Measurements from ENCODE around the gene RPL21.
"Not testable (repeated sequence)": the region's sequence is repeated elsewhere in the genome, so short reads cannot be mapped to it uniquely, and the experiment has no call there.

Gene RPL21

DNA sequence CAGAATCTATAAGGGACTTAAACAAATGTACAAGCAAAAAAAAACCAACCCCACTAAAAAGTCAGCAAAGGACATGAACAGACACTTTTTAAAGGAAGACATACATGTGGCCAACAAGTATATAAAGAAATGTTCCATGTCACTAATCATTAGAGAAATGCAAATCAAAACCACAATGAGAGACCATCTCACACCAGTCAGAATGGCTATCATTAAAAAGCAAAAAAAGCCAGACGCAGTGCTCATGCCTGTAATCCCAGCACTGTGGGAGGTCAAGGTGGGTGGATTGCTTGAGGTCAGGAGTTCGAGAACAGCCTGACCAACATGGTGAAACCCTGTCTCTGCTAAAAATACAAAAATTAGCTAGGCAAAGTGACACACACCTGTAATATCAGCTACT is 29.3 kb upstream of the RPL21 start:
- H3K4me3 ChIP-seq (ENCODE audit: extremely low read depth, insufficient read depth, low read length, poor library complexity, severe bottlenecking); H3K4me1 ChIP-seq (ENCODE audit: control insufficient read depth, insufficient read depth, low read length, poor library complexity, severe bottlenecking); H3K36me3 ChIP-seq (ENCODE audit: control insufficient read depth, insufficient read depth, low read length); H3K9me3 ChIP-seq (ENCODE audit: control insufficient read depth, low read length); H3K27ac ChIP-seq (ENCODE audit: low read depth, low read length, severe bottlenecking): not testable (repeated sequence)
- 100% methylated on average over 2 of the region's 2 CpGs; no CpG with 5 or more reads in 1 of the 2 experiments for WGBS, 2 experiments (ENCODE audit: insufficient coverage in 2 of 2)

DNA sequence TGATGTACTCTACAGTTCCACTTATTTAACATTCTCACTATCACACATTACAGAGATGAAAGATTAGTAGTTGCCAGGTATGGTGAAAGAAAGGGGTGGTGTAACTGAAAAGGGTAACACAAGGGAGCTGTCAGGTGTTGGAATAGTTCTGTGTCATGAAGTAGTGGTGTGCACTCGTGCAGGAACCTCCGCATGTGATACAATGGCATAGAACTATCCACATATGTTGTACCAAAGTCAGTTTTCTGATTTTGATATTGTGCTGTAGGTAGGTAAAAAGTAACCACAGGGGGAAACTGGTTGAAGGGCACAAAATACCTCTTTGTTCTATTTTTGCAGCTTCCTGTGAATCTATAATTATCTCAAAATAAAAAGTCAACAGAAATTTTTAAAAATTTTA is 24.4 kb upstream of the RPL21 start:
- H3K4me3 ChIP-seq (ENCODE audit: extremely low read depth, insufficient read depth, low read length, poor library complexity, severe bottlenecking) = no peak overlapping the region
- H3K4me1 ChIP-seq (ENCODE audit: control insufficient read depth, insufficient read depth, low read length, poor library complexity, severe bottlenecking) = no peaks in the 10 kb centered on the region
- WGBS, 2 experiments (ENCODE audit: insufficient coverage in 2 of 2) = no CpG with 5 or more reads among the region's 2 CpGs
- H3K9me3 ChIP-seq (ENCODE audit: control insufficient read depth, low read length) = no peaks in the 10 kb centered on the region
- no peak overlapping the region for H3K27ac ChIP-seq (ENCODE audit: low read depth, low read length, severe bottlenecking)
- no peaks in the 10 kb centered on the region for H3K36me3 ChIP-seq (ENCODE audit: control insufficient read depth, insufficient read depth, low read length)

DNA sequence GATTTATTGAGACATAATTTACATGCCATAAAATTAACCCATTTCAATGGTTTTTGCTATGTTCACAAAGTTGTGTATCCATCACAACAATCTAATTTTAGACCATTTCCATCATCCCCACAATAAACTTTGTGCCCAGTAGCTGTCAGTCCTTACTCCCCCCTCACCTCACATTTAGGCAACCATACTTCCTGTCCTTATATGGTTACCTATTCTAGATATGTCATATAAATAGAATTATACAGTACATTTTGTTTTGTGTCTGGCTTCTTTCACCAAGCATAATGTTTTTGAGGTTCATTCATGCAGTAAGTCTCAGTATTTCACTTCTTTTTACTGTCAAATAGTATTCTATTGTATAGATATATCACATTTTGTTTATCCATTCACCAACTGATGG is 23.2 kb upstream of the RPL21 start:
- H3K36me3 ChIP-seq (ENCODE audit: control insufficient read depth, insufficient read depth, low read length) = no peaks in the 10 kb centered on the region
- H3K27ac ChIP-seq (ENCODE audit: low read depth, low read length, severe bottlenecking) = no peak overlapping the region
- no peaks in the 10 kb centered on the region for H3K4me1 ChIP-seq (ENCODE audit: control insufficient read depth, insufficient read depth, low read length, poor library complexity, severe bottlenecking)
- no peaks in the 10 kb centered on the region for H3K9me3 ChIP-seq (ENCODE audit: control insufficient read depth, low read length)
- H3K4me3 ChIP-seq (ENCODE audit: extremely low read depth, insufficient read depth, low read length, poor library complexity, severe bottlenecking) = no peak overlapping the region

DNA sequence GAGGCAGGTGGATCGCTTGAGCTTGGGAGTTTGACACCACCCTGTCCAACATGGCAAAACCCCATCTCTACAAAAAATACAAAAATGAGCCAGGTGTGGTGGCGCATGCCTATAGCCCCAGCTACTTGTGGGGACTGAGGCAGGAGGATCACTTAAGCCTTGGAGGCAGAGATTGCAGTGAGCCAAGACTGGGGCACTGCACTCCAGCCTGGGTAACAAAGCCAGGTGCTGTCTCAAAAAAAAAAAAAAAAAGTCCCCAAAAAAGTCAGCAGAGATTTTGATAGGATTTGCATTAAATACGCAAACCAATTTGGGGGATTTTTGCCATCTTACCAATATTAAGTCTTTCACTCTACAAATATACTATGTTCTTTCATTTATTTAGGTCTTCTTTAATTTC is 21.7 kb upstream of the RPL21 start:
- H3K27ac ChIP-seq (ENCODE audit: low read depth, low read length, severe bottlenecking) = no peak overlapping the region
- no peak overlapping the region for H3K4me3 ChIP-seq (ENCODE audit: extremely low read depth, insufficient read depth, low read length, poor library complexity, severe bottlenecking)
- 100% methylated on average over 1 of the region's 3 CpGs; no CpG with 5 or more reads in 1 of the 2 experiments for WGBS, 2 experiments (ENCODE audit: insufficient coverage in 2 of 2)
- no peaks in the 10 kb centered on the region for H3K4me1 ChIP-seq (ENCODE audit: control insufficient read depth, insufficient read depth, low read length, poor library complexity, severe bottlenecking)
- no peaks in the 10 kb centered on the region for H3K36me3 ChIP-seq (ENCODE audit: control insufficient read depth, insufficient read depth, low read length)
- H3K9me3 ChIP-seq (ENCODE audit: control insufficient read depth, low read length) = no peaks in the 10 kb centered on the region

DNA sequence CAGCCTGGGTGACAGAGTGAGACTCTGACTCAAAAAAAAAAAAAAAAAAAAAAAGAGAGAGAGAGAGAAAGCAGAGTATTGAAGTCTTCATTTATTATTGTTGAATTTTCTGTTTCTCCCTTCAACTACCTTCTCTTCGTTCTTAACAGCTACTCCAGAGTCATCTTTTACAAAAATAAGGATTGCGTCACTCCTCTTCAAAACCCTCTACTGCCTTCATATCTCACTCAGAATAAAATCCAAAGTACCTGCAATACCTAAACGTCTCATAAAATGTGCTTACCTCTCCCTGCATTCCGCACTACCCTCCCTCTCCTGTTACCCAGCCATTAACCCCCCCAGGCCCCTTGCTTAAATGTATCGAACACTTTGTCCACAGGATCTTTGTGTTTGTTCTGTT is 17.4 kb upstream of the RPL21 start:
- WGBS, 2 experiments (ENCODE audit: insufficient coverage in 2 of 2) = 80% methylated on average over 2 to 4 of the region's 5 CpGs

DNA sequence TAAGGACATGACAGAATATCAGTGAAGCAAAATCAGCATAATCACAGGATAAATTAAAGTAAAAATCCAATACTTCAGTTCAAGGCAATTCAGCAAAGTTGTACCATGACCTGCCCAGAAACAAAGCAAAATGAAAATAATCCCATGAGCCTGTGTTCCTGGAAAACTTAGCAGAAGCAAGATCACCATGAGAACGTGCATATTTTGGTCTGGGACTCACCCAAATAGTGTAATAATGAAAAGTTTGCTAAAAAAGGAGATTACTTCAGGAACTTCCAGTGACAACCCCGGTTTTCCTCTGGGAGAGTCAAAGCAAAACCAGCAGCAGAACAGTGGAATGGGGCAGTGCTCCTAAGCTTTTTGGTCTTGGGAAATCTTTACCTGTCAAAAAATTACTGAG is 14.9 kb upstream of the RPL21 start:
- H3K4me1 ChIP-seq (ENCODE audit: control insufficient read depth, insufficient read depth, low read length, poor library complexity, severe bottlenecking) = no peaks in the 10 kb centered on the region
- no peaks in the 10 kb centered on the region for H3K9me3 ChIP-seq (ENCODE audit: control insufficient read depth, low read length)
- H3K4me3 ChIP-seq (ENCODE audit: extremely low read depth, insufficient read depth, low read length, poor library complexity, severe bottlenecking) = no peak overlapping the region
- H3K27ac ChIP-seq (ENCODE audit: low read depth, low read length, severe bottlenecking) = no peak overlapping the region
- 83 to 86% methylated on average over 2 of the region's 2 CpGs for WGBS, 2 experiments (ENCODE audit: insufficient coverage in 2 of 2)
- H3K36me3 ChIP-seq (ENCODE audit: control insufficient read depth, insufficient read depth, low read length) = no peaks in the 10 kb centered on the region

More for the DNA sequence above, 17.4 kb upstream of the RPL21 start:
- Histone ChIP-seq H3K4me3 (ENCODE audit: extremely low read depth, insufficient read depth, low read length, poor library complexity, severe bottlenecking) (no peak overlapping the region), H3K4me1 (ENCODE audit: control insufficient read depth, insufficient read depth, low read length, poor library complexity, severe bottlenecking) (no peaks in the 10 kb centered on the region), H3K36me3 (ENCODE audit: control insufficient read depth, insufficient read depth, low read length) (no peaks in the 10 kb centered on the region), H3K9me3 (ENCODE audit: control insufficient read depth, low read length) (no peaks in the 10 kb centered on the region), H3K27ac (ENCODE audit: low read depth, low read length, severe bottlenecking) (no peak overlapping the region)

DNA sequence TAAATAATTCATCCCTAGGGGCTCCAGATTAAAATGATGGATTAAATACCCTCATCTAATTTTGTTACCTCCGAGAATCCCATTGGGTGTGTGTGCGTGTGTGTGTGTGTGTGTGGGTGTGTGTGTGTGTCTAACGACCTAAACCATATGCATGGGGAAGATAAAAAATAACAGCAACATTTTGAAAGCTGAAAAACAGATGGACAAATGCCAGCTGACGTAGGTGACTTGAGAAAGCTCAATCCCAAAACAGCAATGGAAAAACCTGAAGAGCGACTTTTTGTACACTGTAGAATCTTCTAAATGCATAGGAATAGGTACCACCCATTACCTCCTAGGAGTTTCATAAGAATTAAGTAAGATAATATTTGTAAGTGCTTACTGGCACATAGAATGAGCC is 8.7 kb upstream of the RPL21 start:
- Histone ChIP-seq H3K27ac (ENCODE audit: low read depth, low read length, severe bottlenecking) (no peak overlapping the region), H3K9me3 (ENCODE audit: control insufficient read depth, low read length) (no peaks in the 10 kb centered on the region), H3K4me3 (ENCODE audit: extremely low read depth, insufficient read depth, low read length, poor library complexity, severe bottlenecking) (no peak overlapping the region), H3K36me3 (ENCODE audit: control insufficient read depth, insufficient read depth, low read length) (no peaks in the 10 kb centered on the region), H3K4me1 (ENCODE audit: control insufficient read depth, insufficient read depth, low read length, poor library complexity, severe bottlenecking) (no peaks in the 10 kb centered on the region)
- WGBS, 2 experiments (ENCODE audit: insufficient coverage in 2 of 2) = 100% methylated on average over 1 to 2 of the region's 5 CpGs

DNA sequence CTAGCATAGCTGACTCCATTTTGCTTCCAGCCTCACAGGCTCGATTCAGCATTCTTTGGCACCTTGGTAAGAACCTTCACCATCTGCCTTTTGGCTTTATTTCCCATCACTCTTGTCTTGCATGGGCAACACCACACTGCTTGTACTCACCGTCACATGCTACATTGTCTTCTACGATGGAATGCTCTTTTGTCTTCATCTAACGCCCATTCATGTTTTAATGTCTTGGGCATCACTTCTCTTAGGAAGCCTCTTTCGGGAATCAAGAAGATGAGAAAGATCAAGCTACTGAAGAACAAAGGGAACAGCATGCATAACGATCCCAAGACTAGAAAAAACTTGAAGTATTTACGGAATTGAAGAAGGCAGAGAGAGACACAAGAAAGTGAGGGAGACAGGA is 5.7 kb upstream of the RPL21 start:
- no peaks in the 10 kb centered on the region for H3K9me3 ChIP-seq (ENCODE audit: control insufficient read depth, low read length)
- no peak overlapping the region for H3K4me3 ChIP-seq (ENCODE audit: extremely low read depth, insufficient read depth, low read length, poor library complexity, severe bottlenecking)
- no peaks in the 10 kb centered on the region for H3K4me1 ChIP-seq (ENCODE audit: control insufficient read depth, insufficient read depth, low read length, poor library complexity, severe bottlenecking)
- no peaks in the 10 kb centered on the region for H3K36me3 ChIP-seq (ENCODE audit: control insufficient read depth, insufficient read depth, low read length)
- WGBS, 2 experiments (ENCODE audit: insufficient coverage in 2 of 2) = 73% methylated on average over 7 of the region's 7 CpGs
- no peak overlapping the region for H3K27ac ChIP-seq (ENCODE audit: low read depth, low read length, severe bottlenecking)

DNA sequence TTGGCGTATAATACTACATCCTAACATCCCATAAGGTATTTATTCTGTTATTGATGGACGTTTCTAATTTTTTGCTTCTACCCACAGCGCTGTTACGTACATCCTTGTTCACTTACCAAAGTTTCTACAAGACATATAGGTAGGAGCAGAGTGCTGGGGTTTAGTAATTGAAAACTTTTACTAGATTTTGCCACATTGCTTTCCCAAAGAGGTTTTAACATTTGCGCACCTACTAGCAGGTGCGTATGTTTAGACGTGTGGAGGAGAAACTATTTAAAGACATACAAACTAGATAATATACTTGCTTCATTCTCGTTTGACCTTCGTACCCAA is 559 bp upstream of the RPL21 start:
- H3K27ac ChIP-seq (ENCODE audit: low read depth, low read length, severe bottlenecking) = peak overlapping the region; percentile 99
- 0% methylated on average over 2 of the region's 9 CpGs; no CpG with 5 or more reads in 1 of the 2 experiments for WGBS, 2 experiments (ENCODE audit: insufficient coverage in 2 of 2)
- peaks cover 35% of the 10 kb centered on the region for H3K36me3 ChIP-seq (ENCODE audit: control insufficient read depth, insufficient read depth, low read length)
- no peaks in the 10 kb centered on the region for H3K9me3 ChIP-seq (ENCODE audit: control insufficient read depth, low read length)
- H3K4me3 ChIP-seq (ENCODE audit: extremely low read depth, insufficient read depth, low read length, poor library complexity, severe bottlenecking) = peak overlapping the region; percentile 98
- H3K4me1 ChIP-seq (ENCODE audit: control insufficient read depth, insufficient read depth, low read length, poor library complexity, severe bottlenecking) = peaks cover 7% of the 10 kb centered on the region

DNA sequence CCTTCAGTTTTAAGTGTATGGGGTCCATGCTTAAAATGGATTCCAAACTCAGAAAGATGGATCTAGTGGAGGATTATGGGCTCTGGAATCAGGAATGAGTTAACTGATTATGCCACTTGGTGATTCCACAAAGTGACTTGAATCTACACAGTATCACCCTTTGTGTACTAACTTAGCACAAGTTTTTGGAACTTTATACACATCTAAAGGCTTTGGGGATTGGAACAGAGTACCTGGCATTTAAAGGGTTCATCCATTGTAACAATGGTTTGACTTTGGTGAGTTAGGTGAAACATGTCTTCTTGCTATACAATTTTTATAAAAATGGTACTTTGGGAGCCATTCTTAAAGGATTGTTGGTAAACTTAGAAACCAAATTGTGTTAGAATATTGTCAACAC is 1.1 kb downstream of the RPL21 start:
- Histone ChIP-seq H3K36me3 (ENCODE audit: control insufficient read depth, insufficient read depth, low read length) (peaks cover 52% of the 10 kb centered on the region), H3K4me3 (ENCODE audit: extremely low read depth, insufficient read depth, low read length, poor library complexity, severe bottlenecking) (peak overlapping the region; percentile 98), H3K9me3 (ENCODE audit: control insufficient read depth, low read length) (no peaks in the 10 kb centered on the region), H3K27ac (ENCODE audit: low read depth, low read length, severe bottlenecking) (no peak overlapping the region), H3K4me1 (ENCODE audit: control insufficient read depth, insufficient read depth, low read length, poor library complexity, severe bottlenecking) (peaks cover 7% of the 10 kb centered on the region)

DNA sequence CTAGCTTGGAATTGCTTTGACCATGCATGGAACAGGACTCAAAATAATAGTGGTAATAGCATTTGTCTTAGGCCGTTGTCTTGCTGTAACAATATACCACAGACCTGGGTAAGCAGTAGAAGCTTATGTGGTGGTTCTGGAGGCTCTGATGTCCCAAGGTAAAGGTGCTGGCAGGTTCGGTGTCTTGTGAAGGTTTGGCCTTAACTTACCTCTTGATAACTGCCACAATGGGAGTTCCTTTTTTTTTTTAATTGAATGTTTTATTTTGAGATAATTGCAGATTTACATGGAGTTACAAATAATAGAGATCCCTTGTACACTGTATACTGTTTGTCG is 5.8 kb downstream of the RPL21 start:
- Histone ChIP-seq H3K9me3 (ENCODE audit: control insufficient read depth, low read length) (no peaks in the 10 kb centered on the region), H3K4me1 (ENCODE audit: control insufficient read depth, insufficient read depth, low read length, poor library complexity, severe bottlenecking) (peaks cover 7% of the 10 kb centered on the region), H3K27ac (ENCODE audit: low read depth, low read length, severe bottlenecking) (no peak overlapping the region), H3K36me3 (ENCODE audit: control insufficient read depth, insufficient read depth, low read length) (peaks cover 96% of the 10 kb centered on the region), H3K4me3 (ENCODE audit: extremely low read depth, insufficient read depth, low read length, poor library complexity, severe bottlenecking) (no peak overlapping the region)
- WGBS, 2 experiments (ENCODE audit: insufficient coverage in 2 of 2) = 90 to 100% methylated on average over 2 of the region's 3 CpGs

DNA sequence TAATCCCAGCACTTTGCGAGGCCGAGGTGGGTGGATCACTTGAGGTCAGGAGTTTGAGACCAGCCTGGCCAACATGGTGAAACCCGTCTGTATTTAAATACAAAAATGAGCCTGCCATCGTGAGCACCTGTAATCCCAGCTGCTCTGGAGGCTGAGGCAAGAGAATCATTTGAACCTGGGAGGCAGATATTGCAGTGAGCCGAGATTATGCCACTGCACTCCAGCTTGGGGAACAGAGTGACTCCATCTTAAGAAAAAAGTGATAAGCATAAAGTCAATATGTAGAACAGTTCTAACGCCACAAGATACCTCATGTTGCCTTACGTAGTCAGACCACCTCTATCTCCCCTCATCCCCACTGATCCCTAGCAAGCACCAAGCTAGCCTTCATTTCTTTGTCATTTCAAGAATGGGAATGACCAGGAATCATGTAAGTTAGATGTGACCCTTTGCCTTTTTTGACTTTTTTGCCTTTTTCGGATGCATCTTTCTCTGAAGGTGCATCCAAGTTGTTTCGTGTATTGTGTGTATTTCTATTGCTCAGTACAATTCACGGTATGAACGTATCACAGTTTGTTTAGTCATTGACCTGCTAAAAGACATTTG is 6.4 kb downstream of the RPL21 start:
- peaks cover 95% of the 10 kb centered on the region for H3K36me3 ChIP-seq (ENCODE audit: control insufficient read depth, insufficient read depth, low read length)
- peak overlapping the region; percentile 16 for H3K27ac ChIP-seq (ENCODE audit: low read depth, low read length, severe bottlenecking)
- WGBS, 2 experiments (ENCODE audit: insufficient coverage in 2 of 2) = 93 to 94% methylated on average over 9 to 10 of the region's 11 CpGs
- H3K9me3 ChIP-seq (ENCODE audit: control insufficient read depth, low read length) = no peaks in the 10 kb centered on the region
- no peak overlapping the region for H3K4me3 ChIP-seq (ENCODE audit: extremely low read depth, insufficient read depth, low read length, poor library complexity, severe bottlenecking)
- peaks cover 7% of the 10 kb centered on the region for H3K4me1 ChIP-seq (ENCODE audit: control insufficient read depth, insufficient read depth, low read length, poor library complexity, severe bottlenecking)

All from mesodermal cell (in vitro differentiated cells).